Cardiac septum (tissue), 1 donor: ENCODE measurements around the gene WDR54. TPM values are rescaled to one million over a fixed set of nuclear protein-coding genes. Genes with fewer than 3 reads are reported as not detected.
"Not testable (repeated sequence)": the region's sequence is repeated elsewhere in the genome, so short reads cannot be mapped to it uniquely, and the experiment has no call there.

Experiments
- DNase-seq: peaks from one replicate; pipeline ENCODE4 v3.0.0-alpha.2; 2020; ENCODE audit warnings: low spot score
- intact Hi-C: fragments of 100-400 bp; cut with DNase I; formaldehyde crosslinking; loops from one replicate; pipeline ENCODE4 v1.14.0; 2022
- total RNA-seq: library from RNA; stranded (reverse); fragmentation: NEBNext Ultra II Directional; extraction: Animal tissue kit (Norgen Biotek cat#: 25700); gene quantifications from one replicate; pipeline ENCODE4 v1.2.1, GENCODE V29; 2021
- donor health status: DM: no; HTN: no; CAD: no.

Gene WDR54
- total RNA-seq, 1 donor from 2014 or later: 2.6 TPM

- DNase-seq, intact Hi-C loops: not testable (repeated sequence)
Observed at GRCh38 chr2:74470742-74471141, 49.2 kb downstream of the WDR54 start.

- intact Hi-C loops: no loop called here
- no peak for DNase-seq
Observed at GRCh38 chr2:74471332-74472065, 50.0 kb downstream of the WDR54 start.

GRCh38 chr2:74472086-74472944 is 50.8 kb downstream of the WDR54 start, which contains the start of gene MRPL53:
Gene MRPL53 (minus strand): TSS chr2:74472680. CDS start chr2:74472660, 20 bp downstream.
- intact Hi-C loops: no loop called here
- DNase-seq: peak; percentile 97

GRCh38 chr2:74472945-74473258 is 51.4 kb downstream of the WDR54 start:
- DNase-seq: no peak
- intact Hi-C loops: no loop called here

GRCh38 chr2:74474481-74474880 is 53.0 kb downstream of the WDR54 start:
- intact Hi-C loops: no loop called here

GRCh38 chr2:74474899-74475298 is 53.4 kb downstream of the WDR54 start:
- intact Hi-C loops: no loop called here
- no peak for DNase-seq

More at GRCh38 chr2:74474481-74474880, 53.0 kb downstream of the WDR54 start:
- no peak for DNase-seq

Other genes starting within 250 kb of the WDR54 start
- gene MOB1A, start 242.9 kb upstream of the WDR54 start, total RNA-seq: 66.9 TPM
- 26.8 TPM for gene MTHFD2, start 223.1 kb upstream of the WDR54 start, total RNA-seq
- gene SLC4A5, start 78.3 kb upstream of the WDR54 start, total RNA-seq: 3.6 TPM
- gene DCTN1, start 41.4 kb upstream of the WDR54 start, total RNA-seq: 233 TPM
- 1.1 TPM for gene C2orf81, start 111 bp upstream of the WDR54 start, total RNA-seq
- 18.5 TPM for gene RTKN, start 20.2 kb downstream of the WDR54 start, total RNA-seq
- gene INO80B, start 33.4 kb downstream of the WDR54 start, total RNA-seq: 18.0 TPM
- gene WBP1, start 36.7 kb downstream of the WDR54 start, total RNA-seq: 47.7 TPM
- gene MOGS, start 43.7 kb downstream of the WDR54 start, total RNA-seq: 20.6 TPM
- gene MRPL53, start 51.0 kb downstream of the WDR54 start, total RNA-seq: 134 TPM
- 8.0 TPM for gene CCDC142, start 61.3 kb downstream of the WDR54 start, total RNA-seq
- gene TTC31, start 61.4 kb downstream of the WDR54 start, total RNA-seq: 11.2 TPM
- gene LBX2, start 77.9 kb downstream of the WDR54 start, total RNA-seq: 0.51 TPM
- 11.4 TPM for gene PCGF1, start 86.0 kb downstream of the WDR54 start, total RNA-seq
- gene TLX2, start 92.7 kb downstream of the WDR54 start, total RNA-seq: not detected
- gene DQX1, start 104.5 kb downstream of the WDR54 start, total RNA-seq: not detected
- gene AUP1, start 108.0 kb downstream of the WDR54 start, total RNA-seq: 50.0 TPM
- 25.0 TPM for gene HTRA2, start 108.2 kb downstream of the WDR54 start, total RNA-seq
- gene LOXL3, start 132.2 kb downstream of the WDR54 start, total RNA-seq: 2.8 TPM
- gene DOK1, start 133.0 kb downstream of the WDR54 start, total RNA-seq: 3.9 TPM
- not detected for gene M1AP, start 226.6 kb downstream of the WDR54 start, total RNA-seq
- 3.0 TPM for gene SEMA4F, start 232.5 kb downstream of the WDR54 start, total RNA-seq